ENCODE results near the gene ERCC2. TPM values are rescaled to one million over a fixed set of nuclear protein-coding genes. Genes with fewer than 3 reads are reported as not detected.
A peak's percentile ranks its signal among the peaks of the same experiment; 100 is the strongest.

Gene ERCC2
- total and polyA plus RNA-seq, 2 of the 4 experiments (the other 2 are of a cell fraction) = 30.6 to 66.5 TPM

- H4K5ac ChIP-seq (ENCODE audit: low read depth, low read length) = no peak overlapping the region
- peak overlapping the region; percentile 78 for H2AK9ac ChIP-seq (replicated peaks; ENCODE audit: low read depth, low read length, poor library complexity)
- H2BK5ac ChIP-seq (ENCODE audit: low read depth, low read length, poor library complexity, severe bottlenecking) = no peak overlapping the region
- H3K27ac ChIP-seq (ENCODE audit: insufficient read depth, low read length) = no peak overlapping the region
- H3K27me3 ChIP-seq (ENCODE audit: control insufficient read depth, insufficient read depth, low read length) = peaks cover 2% of the 10 kb centered on the region; the same call in 1 of the 2 replicates
- no peak overlapping the region for H2BK20ac ChIP-seq (ENCODE audit: low read depth, low read length)
- BruUV-seq (replicated peaks) = no TSS peak
- H3K4ac ChIP-seq (ENCODE audit: low read depth, low read length) = no peak overlapping the region
- WGBS, 2 experiments (ENCODE audit: extremely low coverage in 2 of 2, insufficient read length in 1 of 2) = no CpG with 5 or more reads among the region's 3 CpGs
- peaks cover 2% of the 10 kb centered on the region; the same call in 1 of the 2 replicates for H3K9me1 ChIP-seq (ENCODE audit: insufficient read depth, low read length)
- ChIA-PET CTCF (no interaction called here), POLR2A (ENCODE audit: unreplicated experiment) (no interaction called here)
- H3K4me2 ChIP-seq (ENCODE audit: low read depth, low read length) = no peak overlapping the region
- no peak for TF ChIP-seq RFX5 (IDR thresholded peaks at IDR 0.05; ENCODE audit: low read depth, low read length)
- TF ChIP-seq POLR2A (IDR thresholded peaks at IDR 0.05; ENCODE audit: low read depth, low read length) = no peak
- no peak for TF ChIP-seq ELK1 (IDR thresholded peaks at IDR 0.05; ENCODE audit: borderline replicate concordance, low read depth, low read length)
- no peak for TF ChIP-seq CEBPB (IDR thresholded peaks at IDR 0.05; ENCODE audit: low read depth, low read length)
- no peak for TF ChIP-seq MAFK (IDR thresholded peaks at IDR 0.05; ENCODE audit: low read depth, low read length)
- TF ChIP-seq USF2 (IDR thresholded peaks at IDR 0.05; ENCODE audit: low read depth, low read length) = no peak
- intact Hi-C loops (cut with micrococcal nuclease) (no loop called here), dilution Hi-C loops (cut with HindIII; ENCODE audit: low sequenced_read_pairs, unreplicated experiment) (no loop called here), in situ Hi-C loops (cut with MboI; ENCODE audit: low sequenced_read_pairs) (no loop called here)
- H2AK5ac ChIP-seq (ENCODE audit: low read depth, low read length) = no peak overlapping the region
- no peaks in the 10 kb centered on the region for H3K4me1 ChIP-seq (ENCODE audit: control insufficient read depth, insufficient read depth, low read length)
- no peak overlapping the region for H3K4me3 ChIP-seq (ENCODE audit: insufficient read depth, low read depth, low read length)
- H2BK120ac ChIP-seq (ENCODE audit: low read depth, low read length) = no peak overlapping the region
- no peak overlapping the region for H3K23ac ChIP-seq (ENCODE audit: low read depth, low read length)
- ATAC-seq (ENCODE audit: low read depth) (no peak), DNase-seq (no peak)
- no peak overlapping the region for H3K56ac ChIP-seq (ENCODE audit: extremely low read depth, insufficient read depth, low read length)
- no peak overlapping the region for H3K14ac ChIP-seq (replicated peaks; ENCODE audit: low read depth, low read length)
- no peak overlapping the region for H4K8ac ChIP-seq (ENCODE audit: low read depth in 2 of 2, low read length in 2 of 2)
- H2BK15ac ChIP-seq (ENCODE audit: low read depth, low read length) = no peak overlapping the region
- no peaks in the 10 kb centered on the region for H3K9me3 ChIP-seq (ENCODE audit: control insufficient read depth, insufficient read depth, low read length)
- H4K20me1 ChIP-seq (ENCODE audit: insufficient read depth, low read length) = peaks cover 15% of the 10 kb centered on the region
- H3K9ac ChIP-seq (ENCODE audit: low read depth, low read length) = no peak overlapping the region
- H4K91ac ChIP-seq (ENCODE audit: insufficient read depth, low read depth, low read length) = no peak overlapping the region
- H3K18ac ChIP-seq (ENCODE audit: low read depth, low read length) = no peak overlapping the region
- H3K36me3 ChIP-seq (ENCODE audit: control insufficient read depth, insufficient read depth, low read length) = peaks cover 32% of the 10 kb centered on the region
- peak overlapping the region; percentile 23 for H2AFZ ChIP-seq (replicated peaks; ENCODE audit: low read length, poor library complexity)
- H3K79me1 ChIP-seq (ENCODE audit: low read depth in 1 of 2, low read length in 2 of 2) = 0 out of 4 replicates have a peak, but pooled peaks cover 0 to 4% of the 10 kb centered on the region in 2 experiments
Observed at GRCh38 chr19:45349126-45349415, 21.3 kb downstream of the ERCC2 start.

Measured in IMR-90 (cell line).